Upper lobe of left lung (tissue), 4 donors: ENCODE results near the gene PLEKHA5.

Source experiments
- EP300 ChIP-seq, 4 donors: sonication (generic); formaldehyde crosslinking; IDR thresholded peaks; one replicate each; pipeline ENCODE4 v1.5.1; 2017; ENCODE audit warnings: antibody characterized with exemption in 4 of 4, control low read depth in 2 of 4
- POLR2A ChIP-seq, 4 donors: fragments of 450-650 bp; IDR thresholded peaks; one replicate each; pipeline ENCODE4 v1.5.1; 2016 to 2017; ENCODE audit warnings: antibody characterized with exemption in 4 of 4, mild to moderate bottlenecking in 2 of 4
- POLR2AphosphoS5 ChIP-seq, 2 donors: sonication (generic); formaldehyde crosslinking; IDR thresholded peaks; one replicate each; pipeline ENCODE4 v1.5.1; 2017; ENCODE audit warnings: antibody characterized with exemption in 2 of 2
- TF ChIP-seq, protein P1 (sequence below), 6 experiments: fragments of 450-650 bp in 4 of 6; fragments of 200-600 bp in 2 of 6; sonication (generic) in 2 of 6; IDR thresholded peaks; one replicate each; pipeline ENCODE4 v1.5.1; 2016 to 2019; ENCODE audit warnings: antibody characterized with exemption in 6 of 6

DNA sequence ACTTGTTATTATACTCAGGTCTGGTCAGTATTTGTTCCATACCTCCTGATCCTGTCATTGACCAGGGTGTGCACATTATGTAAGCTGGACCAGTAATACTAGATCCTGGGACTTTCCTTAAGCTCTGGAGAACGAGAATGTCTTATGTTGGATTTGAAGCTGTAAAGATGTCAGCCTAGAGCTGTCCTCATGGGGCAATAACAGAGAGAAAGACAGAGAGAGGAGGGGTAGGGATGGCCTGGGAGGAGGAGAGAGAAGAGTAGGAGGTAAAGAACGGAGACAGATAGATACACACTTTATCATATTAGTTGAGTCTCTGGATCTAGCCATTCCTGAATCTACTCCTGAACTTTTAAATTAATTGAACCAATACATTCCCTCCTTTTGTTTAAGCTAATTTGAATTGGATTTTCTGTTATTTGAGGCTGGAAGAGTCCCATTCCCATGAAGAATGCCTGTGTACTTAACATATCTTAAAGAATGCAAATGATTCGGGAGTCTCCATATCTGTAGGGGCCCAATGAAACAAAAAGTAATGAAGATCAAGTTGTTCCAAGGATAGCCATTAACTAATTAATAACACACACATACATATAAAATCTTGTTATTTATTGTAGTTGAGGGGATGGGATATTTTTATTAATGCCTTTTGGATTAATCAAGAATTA is 55.9 kb downstream of the PLEKHA5 start:
- TF ChIP-seq, protein P1, sequence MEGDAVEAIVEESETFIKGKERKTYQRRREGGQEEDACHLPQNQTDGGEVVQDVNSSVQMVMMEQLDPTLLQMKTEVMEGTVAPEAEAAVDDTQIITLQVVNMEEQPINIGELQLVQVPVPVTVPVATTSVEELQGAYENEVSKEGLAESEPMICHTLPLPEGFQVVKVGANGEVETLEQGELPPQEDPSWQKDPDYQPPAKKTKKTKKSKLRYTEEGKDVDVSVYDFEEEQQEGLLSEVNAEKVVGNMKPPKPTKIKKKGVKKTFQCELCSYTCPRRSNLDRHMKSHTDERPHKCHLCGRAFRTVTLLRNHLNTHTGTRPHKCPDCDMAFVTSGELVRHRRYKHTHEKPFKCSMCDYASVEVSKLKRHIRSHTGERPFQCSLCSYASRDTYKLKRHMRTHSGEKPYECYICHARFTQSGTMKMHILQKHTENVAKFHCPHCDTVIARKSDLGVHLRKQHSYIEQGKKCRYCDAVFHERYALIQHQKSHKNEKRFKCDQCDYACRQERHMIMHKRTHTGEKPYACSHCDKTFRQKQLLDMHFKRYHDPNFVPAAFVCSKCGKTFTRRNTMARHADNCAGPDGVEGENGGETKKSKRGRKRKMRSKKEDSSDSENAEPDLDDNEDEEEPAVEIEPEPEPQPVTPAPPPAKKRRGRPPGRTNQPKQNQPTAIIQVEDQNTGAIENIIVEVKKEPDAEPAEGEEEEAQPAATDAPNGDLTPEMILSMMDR (IDR thresholded peaks at IDR 0.05), result no peak
- TF ChIP-seq POLR2AphosphoS5 (IDR thresholded peaks at IDR 0.05) (no peak), POLR2A (IDR thresholded peaks at IDR 0.05) (no peak), EP300 (IDR thresholded peaks at IDR 0.05) (no peak)
